Brain microvascular endothelial cell (primary cell): ENCODE data around the gene ZNF827.

Experiments
- DNase-seq: peaks from one replicate; pipeline ENCODE4 v3.0.0-alpha.2; 2020
- H3K27ac ChIP-seq: fragments of 250-450 bp; sonication (Bioruptor Pico); 2 replicates; pipeline ENCODE4 v1.5.1; 2020; ENCODE audit warnings: mild to moderate bottlenecking, moderate library complexity
- H3K27me3 ChIP-seq: fragments of 250-450 bp; sonication (Bioruptor Pico); replicated peaks from 2 replicates; pipeline ENCODE4 v1.5.1; 2020; ENCODE audit warnings: mild to moderate bottlenecking
- H3K36me3 ChIP-seq: fragments of 250-450 bp; sonication (Bioruptor Pico); replicated peaks from 2 replicates; pipeline ENCODE4 v1.5.1; 2020; ENCODE audit warnings: mild to moderate bottlenecking
- H3K4me3 ChIP-seq: 2 replicates; pipeline ENCODE4 v1.5.1; 2011; ENCODE audit warnings: low read depth, mild to moderate bottlenecking, control low read depth, low read length, moderate library complexity
- CTCF ChIP-seq: IDR thresholded peaks from 2 replicates; pipeline ENCODE4 v1.5.1; 2011; ENCODE audit warnings: low read depth, mild to moderate bottlenecking, moderate library complexity, low read length, control low read depth, inconsistent platforms; ENCODE audit errors: missing control alignments
- in situ Hi-C: cut with HindIII; loops from 2 replicates; pipeline ENCODE4 v1.10.0; 2017; ENCODE audit warnings: low sequenced_read_pairs, low pct_ligation_motif_present

The ZNF827 gene

GRCh38 chr4:145933134-145933533 lies 5.5 kb downstream of the ZNF827 start:
- no peak overlapping the region for H3K4me3 ChIP-seq
- H3K27ac ChIP-seq, result no peak overlapping the region
- TF ChIP-seq CTCF, result no peak
- in situ Hi-C loops, result no loop called here
- no peaks in the 10 kb centered on the region for H3K36me3 ChIP-seq
- no peaks in the 10 kb centered on the region for H3K27me3 ChIP-seq
- peak; percentile 33 for DNase-seq

GRCh38 chr4:145931403-145931802 lies 7.2 kb downstream of the ZNF827 start:
- Histone ChIP-seq H3K27ac (no peak overlapping the region), H3K27me3 (no peaks in the 10 kb centered on the region), H3K4me3 (no peak overlapping the region), H3K36me3 (no peaks in the 10 kb centered on the region)
- TF ChIP-seq CTCF, result no peak
- no peak for DNase-seq
- in situ Hi-C loops, result no loop called here

GRCh38 chr4:145930592-145930991 lies 8.0 kb downstream of the ZNF827 start:
- Histone ChIP-seq H3K27ac (no peak overlapping the region), H3K4me3 (no peak overlapping the region), H3K27me3 (no peaks in the 10 kb centered on the region), H3K36me3 (no peaks in the 10 kb centered on the region)
- no peak for DNase-seq
- in situ Hi-C loops, result no loop called here
- no peak for TF ChIP-seq CTCF

- Histone ChIP-seq H3K4me3 (no peak overlapping the region), H3K27ac (no peak overlapping the region), H3K36me3 (no peaks in the 10 kb centered on the region), H3K27me3 (no peaks in the 10 kb centered on the region)
- TF ChIP-seq CTCF, result no peak
- in situ Hi-C loops, result no loop called here
- no peak for DNase-seq
Observed at GRCh38 chr4:145929415-145930178, 9.0 kb downstream of the ZNF827 start.

- no peaks in the 10 kb centered on the region for H3K27me3 ChIP-seq
- no peak for DNase-seq
- TF ChIP-seq CTCF, result no peak
- in situ Hi-C loops, result no loop called here
- no peak overlapping the region for H3K4me3 ChIP-seq
- H3K36me3 ChIP-seq, result no peaks in the 10 kb centered on the region
- H3K27ac ChIP-seq, result no peak overlapping the region
Observed at GRCh38 chr4:145928748-145929147, 9.9 kb downstream of the ZNF827 start.

GRCh38 chr4:145927030-145927429 lies 11.6 kb downstream of the ZNF827 start:
- no peak overlapping the region for H3K4me3 ChIP-seq
- no peak for TF ChIP-seq CTCF
- no peaks in the 10 kb centered on the region for H3K36me3 ChIP-seq
- H3K27me3 ChIP-seq, result no peaks in the 10 kb centered on the region
- DNase-seq, result no peak
- no peak overlapping the region for H3K27ac ChIP-seq
- in situ Hi-C loops, result no loop called here
